Loucy (cell line): ENCODE measurements around the gene IGDCC3.
"Not testable (repeated sequence)": the region's sequence is repeated elsewhere in the genome, so short reads cannot be mapped to it uniquely, and the experiment has no call there.

Experiments
- H2AFZ ChIP-seq: fragments of 200-600 bp; sonication (generic); 2 replicates; pipeline ENCODE4 v1.6.0; 2016; ENCODE audit warnings: antibody characterized with exemption, mild to moderate bottlenecking, low read length, moderate library complexity
- H3F3A ChIP-seq: fragments of 200-600 bp; 2 replicates; pipeline ENCODE4 v1.6.0; 2016; ENCODE audit warnings: antibody characterized with exemption, low read depth, mild to moderate bottlenecking
- H3K27me3 ChIP-seq: fragments of 200-600 bp; sonication (generic); 2 replicates; pipeline ENCODE4 v1.6.1; 2014; ENCODE audit warnings: low read length, mild to moderate bottlenecking; ENCODE audit not compliant: insufficient read depth, poor library complexity, severe bottlenecking
- H3K36me3 ChIP-seq: fragments of 200-600 bp; sonication (generic); 2 replicates; pipeline ENCODE4 v1.6.1; 2016; ENCODE audit warnings: low read length; ENCODE audit not compliant: insufficient read depth
- H3K4me1 ChIP-seq: fragments of 200-600 bp; sonication (generic); 2 replicates; pipeline ENCODE4 v1.5.1; 2014; ENCODE audit warnings: low read length, mild to moderate bottlenecking; ENCODE audit not compliant: insufficient read depth, poor library complexity, severe bottlenecking
- H3K4me2 ChIP-seq: fragments of 200-600 bp; sonication (generic); 2 replicates; pipeline ENCODE4 v1.6.0; 2014; ENCODE audit warnings: antibody characterized with exemption, low read length, low read depth, mild to moderate bottlenecking; ENCODE audit not compliant: poor library complexity, severe bottlenecking
- H3K4me3 ChIP-seq: fragments of 200-600 bp; sonication (generic); 2 replicates; pipeline ENCODE4 v1.5.1; 2014; ENCODE audit warnings: low read length, mild to moderate bottlenecking, mixed read lengths; ENCODE audit not compliant: poor library complexity, severe bottlenecking
- H3K79me2 ChIP-seq: fragments of 200-600 bp; sonication (generic); 2 replicates; pipeline ENCODE4 v1.6.1; 2014; ENCODE audit warnings: low read length; ENCODE audit not compliant: insufficient read depth
- H3K9ac ChIP-seq: fragments of 200-600 bp; sonication (generic); 2 replicates; pipeline ENCODE4 v1.6.0; 2014; ENCODE audit warnings: mild to moderate bottlenecking, low read depth, low read length, moderate library complexity; ENCODE audit not compliant: poor library complexity, severe bottlenecking
- H3K9me2 ChIP-seq: fragments of 200-600 bp; sonication (generic); replicated peaks from 2 replicates; pipeline ENCODE4 v1.6.1; 2016; ENCODE audit warnings: low read depth, low read length, mixed read lengths
- H3K9me3 ChIP-seq: fragments of 200-600 bp; sonication (generic); 2 replicates; pipeline ENCODE4 v1.6.1; 2014; ENCODE audit warnings: mild to moderate bottlenecking, antibody characterized with exemption, low read length, low read depth; ENCODE audit not compliant: insufficient read depth
- H4K20me1 ChIP-seq: fragments of 200-600 bp; sonication (generic); 2 replicates; pipeline ENCODE4 v1.6.0; 2014; ENCODE audit warnings: antibody characterized with exemption, low read length, mild to moderate bottlenecking; ENCODE audit not compliant: insufficient read depth, poor library complexity, severe bottlenecking
- CTCF ChIP-seq: fragments of 200-600 bp; sonication (generic); conservative IDR thresholded peaks from 2 replicates; pipeline ENCODE4 v1.5.1; 2014; ENCODE audit warnings: mild to moderate bottlenecking, antibody characterized with exemption, low read length
- EZH2phosphoT487 ChIP-seq: fragments of 200-600 bp; IDR thresholded peaks from 2 replicates; pipeline ENCODE4 v1.6.1; 2018; ENCODE audit warnings: antibody characterized with exemption, mild to moderate bottlenecking, moderate library complexity, borderline replicate concordance

Gene IGDCC3

GRCh38 chr15:65349338-65349737 lies 28.5 kb downstream of the IGDCC3 start:
- no peaks in the 10 kb centered on the region for H3K4me1 ChIP-seq
- H3K9me2 ChIP-seq, result no peaks in the 10 kb centered on the region
- no peak overlapping the region for H3K4me2 ChIP-seq
- H3F3A ChIP-seq, result no peaks in the 10 kb centered on the region
- no peaks in the 10 kb centered on the region for H4K20me1 ChIP-seq
- H3K27me3 ChIP-seq, result no peaks in the 10 kb centered on the region
- H2AFZ ChIP-seq, result no peak overlapping the region
- H3K9me3 ChIP-seq, result no peaks in the 10 kb centered on the region; the same call in 1 of the 2 replicates
- TF ChIP-seq EZH2phosphoT487 (no peak), CTCF (no peak)
- no peaks in the 10 kb centered on the region for H3K79me2 ChIP-seq
- H3K36me3 ChIP-seq, result no peaks in the 10 kb centered on the region
- H3K4me3 ChIP-seq, result no peak overlapping the region
- H3K9ac ChIP-seq, result no peak overlapping the region

- not testable (repeated sequence) for H3K36me3 ChIP-seq, H3K4me3 ChIP-seq, H3K9ac ChIP-seq, H3K9me3 ChIP-seq, H3K79me2 ChIP-seq, H3K27me3 ChIP-seq, H3K4me2 ChIP-seq, H3K9me2 ChIP-seq, H3K4me1 ChIP-seq, H4K20me1 ChIP-seq, H2AFZ ChIP-seq, H3F3A ChIP-seq
Measured at GRCh38 chr15:65347756-65348155, 30.0 kb downstream of the IGDCC3 start.

- no peaks in the 10 kb centered on the region for H3F3A ChIP-seq
- no peak overlapping the region for H3K9ac ChIP-seq
- no peak overlapping the region for H3K4me3 ChIP-seq
- H3K9me2 ChIP-seq, result no peaks in the 10 kb centered on the region
- H2AFZ ChIP-seq, result no peak overlapping the region
- H3K79me2 ChIP-seq, result no peaks in the 10 kb centered on the region
- no peaks in the 10 kb centered on the region for H3K9me3 ChIP-seq
- H3K4me2 ChIP-seq, result no peak overlapping the region
- H3K36me3 ChIP-seq, result no peaks in the 10 kb centered on the region
- no peak for TF ChIP-seq EZH2phosphoT487
- TF ChIP-seq CTCF, result no peak
- H3K27me3 ChIP-seq, result no peaks in the 10 kb centered on the region
- no peaks in the 10 kb centered on the region for H4K20me1 ChIP-seq
- H3K4me1 ChIP-seq, result no peaks in the 10 kb centered on the region
Measured at GRCh38 chr15:65346856-65347598, 30.8 kb downstream of the IGDCC3 start.

- Histone ChIP-seq H3K4me1 (peaks cover 6% of the 10 kb centered on the region), H3K4me2 (no peak overlapping the region), H3K4me3 (no peak overlapping the region), H3K27me3 (no peaks in the 10 kb centered on the region), H3K9me2 (no peaks in the 10 kb centered on the region), H3K9ac (no peak overlapping the region), H3K36me3 (no peaks in the 10 kb centered on the region), H3K79me2 (no peaks in the 10 kb centered on the region), H2AFZ (no peak overlapping the region), H3K9me3 (no peaks in the 10 kb centered on the region), H4K20me1 (no peaks in the 10 kb centered on the region), H3F3A (no peaks in the 10 kb centered on the region)
- TF ChIP-seq EZH2phosphoT487, result no peak
- TF ChIP-seq CTCF, result no peak
Measured at GRCh38 chr15:65344914-65345275, 32.9 kb downstream of the IGDCC3 start.
